ENCODE results near the gene BBS4.
A peak's percentile ranks its signal among the peaks of the same experiment; 100 is the strongest.

BBS4 gene

GRCh38 chr15:72760590-72761260 lies 74.7 kb downstream of the BBS4 start:
- no peak for DNase-seq

- no peak for DNase-seq
Measured at GRCh38 chr15:72764656-72765055, 78.6 kb downstream of the BBS4 start.

GRCh38 chr15:72766025-72766424 lies 80.0 kb downstream of the BBS4 start:
- DNase-seq: no peak

GRCh38 chr15:72766780-72767179 lies 80.8 kb downstream of the BBS4 start:
- DNase-seq: no peak

- no peak for DNase-seq
Measured at GRCh38 chr15:72770673-72771328, 84.8 kb downstream of the BBS4 start.

- DNase-seq: no peak
Measured at GRCh38 chr15:72771329-72771725, 85.3 kb downstream of the BBS4 start.

- DNase-seq: no peak
Measured at GRCh38 chr15:72774696-72775383, 88.8 kb downstream of the BBS4 start.

GRCh38 chr15:72778796-72779195 lies 92.8 kb downstream of the BBS4 start:
- no peak for DNase-seq

GRCh38 chr15:72781631-72782030 lies 95.6 kb downstream of the BBS4 start:
- no peak for DNase-seq

- no peak for DNase-seq
Measured at GRCh38 chr15:72782274-72783003, 96.4 kb downstream of the BBS4 start.

GRCh38 chr15:72783004-72783639 lies 97.1 kb downstream of the BBS4 start:
- DNase-seq: peak in 16 of 56 donors; percentile 33 to 76 (median 61)

GRCh38 chr15:72783640-72784455 lies 97.8 kb downstream of the BBS4 start, which contains the start of gene ADPGK:
Gene ADPGK (minus strand): TSS chr15:72783758. CDS start chr15:72783691, 67 bp downstream.
- DNase-seq: peak in 55 of 56 donors; percentile 55 to 98 (median 89)

GRCh38 chr15:72784456-72784876 lies 98.5 kb downstream of the BBS4 start:
- DNase-seq: no peak

GRCh38 chr15:72785432-72785831 lies 99.4 kb downstream of the BBS4 start:
- DNase-seq: peak in 23 of 56 donors; percentile 8 to 61 (median 33)

- DNase-seq: peak in 1 of 56 donors; percentile 32
Measured at GRCh38 chr15:72785841-72786240, 99.8 kb downstream of the BBS4 start.

- DNase-seq: peak in 18 of 56 donors; percentile 1 to 43 (median 19)
Measured at GRCh38 chr15:72786242-72786641, 100.2 kb downstream of the BBS4 start.

- DNase-seq: peak in 2 of 56 donors; percentile 3 to 21
Measured at GRCh38 chr15:72786676-72787345, 100.8 kb downstream of the BBS4 start.

GRCh38 chr15:72787526-72787925 lies 101.5 kb downstream of the BBS4 start:
- DNase-seq: no peak
